ENCODE data around the gene TXN2. TPM values are rescaled to one million over a fixed set of nuclear protein-coding genes. Genes with fewer than 3 reads are reported as not detected.
"Not testable (repeated sequence)": the region's sequence is repeated elsewhere in the genome, so short reads cannot be mapped to it uniquely, and the experiment has no call there.

Gene TXN2
- total RNA-seq, 2 experiments from 2014 or later, result 96.5 to 101 TPM

GRCh38 chr22:36430863-36431262, 50.6 kb downstream of the TXN2 start:
- CTCF ChIA-PET, result no interaction called here
- Mint-ChIP-seq H3K9me3 (no peaks in the 10 kb centered on the region), H3K4me3 (no peak overlapping the region), H3K27me3 (no peaks in the 10 kb centered on the region), H3K27ac (no peak overlapping the region), H3K36me3 (ENCODE audit: low read depth) (no peaks in the 10 kb centered on the region), H3K4me1 (ENCODE audit: low read depth) (peaks cover 34% of the 10 kb centered on the region)
- POLR2A ChIA-PET, result interaction anchor here (0.6 kb wide), 1 partner anchor 416 kb away, joined by 3 read pairs; no protein-coding TSS in a partner anchor
- no peak for ATAC-seq
- no peak for TF ChIP-seq CTCF (IDR thresholded peaks at IDR 0.05)
- intact Hi-C loops (cut with micrococcal nuclease), result no loop called here
- no peak for DNase-seq

GRCh38 chr22:36427952-36428351, 53.5 kb downstream of the TXN2 start:
- intact Hi-C loops (cut with micrococcal nuclease), result not testable (repeated sequence)

GRCh38 chr22:36425977-36426523, 55.4 kb downstream of the TXN2 start:
- ChIA-PET POLR2A (interaction anchor here (0.6 to 2.5 kb wide), 4 partner anchors 13 to 47 kb away, joined by 3 to 6 read pairs (median 4); no protein-coding TSS in a partner anchor), CTCF (interaction anchor here (1.7 kb wide), 1 partner anchor 45 kb away, joined by 4 read pairs; no protein-coding TSS in a partner anchor)
- no peak for TF ChIP-seq CTCF (IDR thresholded peaks at IDR 0.05)
- Mint-ChIP-seq H3K27me3 (no peaks in the 10 kb centered on the region), H3K9me3 (no peaks in the 10 kb centered on the region), H3K4me1 (ENCODE audit: low read depth) (peaks cover 29% of the 10 kb centered on the region), H3K4me3 (no peak overlapping the region), H3K27ac (peak overlapping the region; percentile 72), H3K36me3 (ENCODE audit: low read depth) (no peaks in the 10 kb centered on the region)
- intact Hi-C loops (cut with micrococcal nuclease), result no loop called here
- DNase-seq, result no peak
- peak; percentile 64 for ATAC-seq

More at GRCh38 chr22:36427952-36428351, 53.5 kb downstream of the TXN2 start:
- peaks cover 29% of the 10 kb centered on the region for H3K4me1 Mint-ChIP-seq (ENCODE audit: low read depth)
- ATAC-seq; H3K27me3 Mint-ChIP-seq; H3K9me3 Mint-ChIP-seq; H3K4me3 Mint-ChIP-seq; DNase-seq; H3K27ac Mint-ChIP-seq; H3K36me3 Mint-ChIP-seq (ENCODE audit: low read depth); CTCF ChIA-PET: not testable (repeated sequence)
- POLR2A ChIA-PET, result interaction anchor here (1.0 to 1.2 kb wide), 2 partner anchors 24 to 30 kb away, joined by 3 read pairs; no protein-coding TSS in a partner anchor

- no peak for DNase-seq
- Mint-ChIP-seq H3K27ac (peak overlapping the region; percentile 67), H3K9me3 (no peaks in the 10 kb centered on the region), H3K4me1 (ENCODE audit: low read depth) (peaks cover 29% of the 10 kb centered on the region), H3K4me3 (no peak overlapping the region), H3K36me3 (ENCODE audit: low read depth) (no peaks in the 10 kb centered on the region), H3K27me3 (no peaks in the 10 kb centered on the region)
- ChIA-PET POLR2A (interaction anchor here (0.9 to 2.5 kb wide), 2 partner anchors 19 to 28 kb away, joined by 3 to 6 read pairs; no protein-coding TSS in a partner anchor), CTCF (no interaction called here)
- ATAC-seq, result no peak
- no peak for TF ChIP-seq CTCF (IDR thresholded peaks at IDR 0.05)
- intact Hi-C loops (cut with micrococcal nuclease), result no loop called here
Observed at GRCh38 chr22:36424901-36425579, 56.4 kb downstream of the TXN2 start.

GRCh38 chr22:36424466-36424865, 57.0 kb downstream of the TXN2 start:
- CTCF ChIA-PET, result interaction anchor here (0.7 to 1.2 kb wide), 2 partner anchors 74 to 124 kb away, joined by 3 read pairs; no protein-coding TSS in a partner anchor
- H3K27me3 Mint-ChIP-seq; H3K4me3 Mint-ChIP-seq; ATAC-seq; intact Hi-C loops (cut with micrococcal nuclease); H3K27ac Mint-ChIP-seq; H3K9me3 Mint-ChIP-seq; H3K36me3 Mint-ChIP-seq (ENCODE audit: low read depth): not testable (repeated sequence)
- POLR2A ChIA-PET, result interaction anchor here (1.0 to 2.5 kb wide), 4 partner anchors 9 to 46 kb away, joined by 3 to 10 read pairs (median 4); no protein-coding TSS in a partner anchor
- DNase-seq, result peak; percentile 18
- peaks cover 32% of the 10 kb centered on the region for H3K4me1 Mint-ChIP-seq (ENCODE audit: low read depth)

All from activated CD8-positive, alpha-beta T cell treated with anti-CD3 and anti-CD28 coated beads for 36 hours (primary cell).